ENCODE data around the gene MGAM2.

MGAM2 gene

GRCh38 chr7:142176901-142177300 is 65.4 kb downstream of the MGAM2 start:
- no peak for DNase-seq (ENCODE audit: low read depth, low spot score)

DNA sequence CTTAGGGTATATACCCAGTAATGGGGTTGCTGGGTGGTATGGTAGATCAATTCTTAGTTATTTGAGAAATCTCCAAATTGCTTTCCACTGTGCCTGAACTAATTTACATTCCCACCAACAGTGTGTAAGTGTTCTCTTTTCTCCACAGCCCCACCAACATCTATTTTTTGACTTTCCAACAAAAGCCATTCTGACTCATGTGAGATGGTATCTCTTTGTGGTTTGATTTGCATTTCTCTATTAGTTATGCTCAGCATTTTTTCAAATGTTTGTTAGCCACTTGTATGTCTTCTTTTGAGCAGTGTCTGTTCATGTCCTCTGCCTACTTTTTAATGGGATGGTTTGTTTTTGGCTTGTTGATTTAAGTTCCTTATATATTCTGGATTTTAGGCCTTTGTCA is 66.4 kb downstream of the MGAM2 start:
- no peak for DNase-seq (ENCODE audit: low read depth, low spot score)

- no peak for DNase-seq (ENCODE audit: low read depth, low spot score)
Observed at GRCh38 chr7:142180426-142180825, 68.9 kb downstream of the MGAM2 start.

DNA sequence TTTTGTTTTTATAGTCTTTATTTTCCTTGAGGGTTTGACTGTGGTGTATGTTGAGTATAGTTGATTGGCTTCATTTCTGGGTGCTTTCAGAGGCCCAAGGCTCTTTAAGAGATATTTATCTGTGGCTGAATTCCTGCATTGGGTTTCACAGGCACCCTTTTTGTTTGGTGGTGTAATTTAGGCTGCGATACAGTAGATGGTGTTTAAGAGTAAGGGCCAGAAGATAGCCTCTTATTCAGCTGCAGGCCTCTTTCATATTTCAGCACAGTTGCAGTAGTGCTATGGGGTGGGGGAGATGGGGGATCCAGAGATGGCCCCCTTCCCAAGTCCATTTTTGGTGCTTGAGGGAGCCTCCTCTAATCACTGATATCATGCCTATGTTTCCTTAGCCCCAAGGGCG is 69.7 kb downstream of the MGAM2 start:
- DNase-seq (ENCODE audit: low read depth, low spot score), result no peak

DNA sequence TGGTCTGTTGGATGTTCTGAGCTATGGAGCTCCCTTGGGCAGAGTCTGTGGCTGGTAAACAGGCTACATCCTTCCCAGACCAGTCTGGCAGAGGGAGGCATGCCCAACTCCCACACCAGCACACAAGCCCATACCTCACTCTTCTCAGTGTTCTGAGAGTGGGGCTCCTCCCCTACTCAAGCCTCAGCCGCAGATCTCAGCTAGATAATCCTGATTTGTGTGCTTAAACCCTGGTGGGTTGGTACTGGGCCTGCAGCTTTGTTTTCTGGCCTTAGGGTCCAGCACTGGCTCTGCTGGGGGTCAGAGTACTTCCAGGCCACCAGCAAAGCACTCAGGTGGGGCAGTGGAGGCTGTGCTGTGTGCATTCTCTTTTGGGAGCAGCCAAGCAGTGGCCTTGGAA is 70.4 kb downstream of the MGAM2 start:
- no peak for DNase-seq (ENCODE audit: low read depth, low spot score)

- no peak for DNase-seq (ENCODE audit: low read depth, low spot score)
Observed at GRCh38 chr7:142185069-142185468, 73.6 kb downstream of the MGAM2 start.

DNA sequence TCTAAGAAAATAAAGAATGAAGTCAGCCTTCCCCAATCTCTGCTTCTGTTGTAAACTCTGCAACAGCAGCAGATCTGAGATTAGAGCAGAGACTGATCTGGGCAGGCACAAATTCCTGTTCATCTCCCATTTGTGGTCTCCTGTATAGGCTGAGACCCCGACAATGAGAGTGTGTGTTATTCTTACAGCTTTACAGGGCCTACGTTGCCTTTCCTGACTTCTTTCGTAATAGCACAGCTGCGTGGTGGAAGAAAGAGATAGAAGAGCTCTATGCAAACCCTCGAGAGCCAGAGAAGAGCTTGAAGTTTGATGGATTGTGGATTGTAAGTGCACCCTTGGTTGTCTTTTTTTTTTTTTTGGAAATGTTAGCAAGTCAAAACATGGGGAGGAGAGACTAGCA is 74.3 kb downstream of the MGAM2 start:
- DNase-seq (ENCODE audit: low read depth, low spot score), result no peak

GRCh38 chr7:142188154-142188553 is 76.6 kb downstream of the MGAM2 start:
- no peak for DNase-seq (ENCODE audit: low read depth, low spot score)

DNA sequence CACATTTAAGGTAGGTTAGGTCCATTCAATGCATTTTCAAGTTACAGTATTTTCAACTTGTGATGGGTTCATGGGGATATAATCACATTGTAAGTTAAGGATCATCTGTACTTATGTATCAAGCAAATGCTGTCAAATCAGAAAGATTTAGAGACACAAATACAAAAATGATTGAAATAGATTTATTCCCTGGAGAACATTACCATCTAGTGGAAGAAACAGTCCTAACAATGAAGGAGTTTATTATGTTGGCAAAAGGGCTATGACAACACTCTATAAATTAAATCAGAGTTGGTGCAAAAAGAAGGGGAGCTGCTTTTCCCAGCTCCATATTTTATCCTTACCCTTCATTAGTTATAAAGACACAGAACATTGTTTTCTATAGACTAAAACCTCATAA is 77.3 kb downstream of the MGAM2 start:
- DNase-seq (ENCODE audit: low read depth, low spot score), result no peak

GRCh38 chr7:142194201-142194600 is 82.7 kb downstream of the MGAM2 start:
- DNase-seq (ENCODE audit: low read depth, low spot score), result no peak

- DNase-seq (ENCODE audit: low read depth, low spot score), result no peak
Observed at GRCh38 chr7:142196066-142196840, 84.7 kb downstream of the MGAM2 start.

DNA sequence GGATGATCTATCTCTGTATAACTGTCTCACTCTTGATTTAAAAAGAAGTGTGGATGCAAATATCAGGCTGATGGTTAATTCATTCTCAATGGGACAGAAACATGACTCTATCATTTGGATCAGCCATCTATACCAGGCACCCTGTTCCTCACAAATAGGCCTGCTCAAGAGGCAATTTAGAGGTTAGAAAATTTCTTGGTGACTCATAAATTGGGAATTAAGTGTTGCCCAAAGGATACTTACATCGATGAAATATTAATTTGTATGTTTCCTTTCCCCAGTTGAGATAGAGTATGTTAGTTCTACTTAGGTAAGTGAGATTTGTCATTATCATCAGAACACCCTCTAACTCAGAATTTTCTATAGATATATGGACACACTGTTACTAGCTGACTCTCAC is 88.7 kb downstream of the MGAM2 start:
- no peak for DNase-seq (ENCODE audit: low read depth, low spot score)

- no peak for DNase-seq (ENCODE audit: low read depth, low spot score)
Observed at GRCh38 chr7:142228537-142229104, 117.1 kb downstream of the MGAM2 start.

- no peak for DNase-seq (ENCODE audit: low read depth, low spot score)
Observed at GRCh38 chr7:142231716-142232115, 120.2 kb downstream of the MGAM2 start.

- DNase-seq (ENCODE audit: low read depth, low spot score), result no peak
Observed at GRCh38 chr7:142240546-142240945, 129.0 kb downstream of the MGAM2 start.

DNA sequence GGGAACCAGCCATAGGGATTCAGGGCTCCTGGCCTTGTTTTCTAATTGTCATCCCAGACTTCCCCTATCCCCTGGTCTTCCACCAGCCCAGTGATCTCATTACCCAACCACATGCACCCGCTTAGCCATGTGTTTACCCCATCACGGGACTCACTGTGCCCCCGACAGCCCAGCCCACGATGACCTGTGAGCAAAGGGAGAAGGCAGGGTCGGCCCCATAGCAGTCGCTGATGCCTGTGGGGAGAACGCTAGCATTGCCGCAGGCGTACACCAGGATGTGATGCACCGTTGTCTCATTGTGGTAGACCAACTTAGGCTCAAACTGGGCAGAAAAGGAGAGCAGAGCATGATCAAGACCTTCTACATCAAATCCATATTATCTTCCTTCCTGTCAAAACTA is 132.3 kb downstream of the MGAM2 start:
- no peak for DNase-seq (ENCODE audit: low read depth, low spot score)

GRCh38 chr7:142248166-142249160 is 136.9 kb downstream of the MGAM2 start:
- no peak for DNase-seq (ENCODE audit: low read depth, low spot score)

- DNase-seq (ENCODE audit: low read depth, low spot score), result no peak
Observed at GRCh38 chr7:142249918-142250317, 138.4 kb downstream of the MGAM2 start.

- DNase-seq (ENCODE audit: low read depth, low spot score), result no peak
Observed at GRCh38 chr7:142250705-142251104, 139.2 kb downstream of the MGAM2 start.

DNA sequence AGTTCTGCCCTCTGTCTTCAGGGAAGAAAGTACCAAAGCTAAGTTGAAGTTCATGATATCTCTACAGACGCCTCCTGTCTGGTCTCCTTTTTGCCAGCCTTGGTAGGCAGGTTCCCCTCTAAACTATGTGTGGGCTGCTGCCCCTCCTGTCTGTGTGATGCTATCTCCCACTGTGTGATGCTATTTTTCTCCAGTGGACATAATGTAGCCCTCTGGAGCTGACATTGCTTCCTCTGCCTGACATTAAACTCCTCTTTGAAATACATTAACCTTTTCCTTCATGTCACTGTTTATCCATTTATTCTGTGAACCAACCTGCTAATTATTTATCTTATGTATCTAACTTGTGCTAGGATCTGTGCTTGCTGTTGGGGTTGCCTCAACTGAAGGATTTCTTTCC is 146.4 kb downstream of the MGAM2 start, which contains the start of gene PRSS58:
TSS of gene PRSS58 (minus strand) at position 101 of the 400 bp plus-strand sequence. CDS start 351 bp downstream, outside the sequence.
- DNase-seq (ENCODE audit: low read depth, low spot score), result no peak

DNA sequence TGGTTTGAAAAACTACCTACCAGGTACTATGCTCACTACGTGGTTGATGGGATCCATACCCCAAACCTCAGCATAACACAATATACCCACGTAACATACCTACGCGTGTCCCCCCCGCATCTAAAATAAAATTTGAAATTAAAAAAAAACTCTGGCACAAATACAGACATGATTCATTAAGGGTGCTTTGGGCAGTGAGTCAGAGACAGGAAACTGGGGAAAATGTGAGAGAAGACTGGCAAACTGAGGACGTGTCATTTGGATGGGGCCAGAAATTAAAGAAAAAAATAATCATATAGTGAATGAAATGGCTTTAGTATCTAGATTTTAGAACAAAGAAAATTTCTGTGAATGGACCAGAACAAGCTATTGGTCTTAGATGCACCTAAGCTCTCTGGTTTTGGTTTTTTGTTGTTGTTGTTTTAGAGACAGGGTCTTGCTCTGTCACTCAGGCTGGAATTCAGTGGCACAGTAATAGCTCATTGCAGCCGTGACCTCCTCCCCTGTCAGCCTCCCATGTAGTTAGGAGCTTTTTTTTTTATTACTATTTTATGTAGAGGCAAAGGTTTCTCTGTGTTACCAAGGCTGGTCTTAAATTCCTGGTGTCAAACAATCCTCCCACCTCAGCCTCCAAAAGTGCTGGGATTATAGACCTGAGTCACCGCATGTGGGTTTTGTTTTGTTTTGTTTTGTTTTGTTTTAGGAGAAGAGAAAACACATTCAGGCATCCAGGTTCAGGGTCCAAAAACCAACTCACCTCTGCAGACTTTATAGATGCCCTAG is 152.3 kb downstream of the MGAM2 start:
- no peak for DNase-seq (ENCODE audit: low read depth, low spot score)

All from smooth muscle cell of the brain vasculature (primary cell).